ENCODE results near the gene EEFSEC. TPM values are rescaled to one million over a fixed set of nuclear protein-coding genes. Genes with fewer than 3 reads are reported as not detected.

EEFSEC gene
- total RNA-seq, 2 experiments from 2014 or later: 21.7 to 23.1 TPM

DNA sequence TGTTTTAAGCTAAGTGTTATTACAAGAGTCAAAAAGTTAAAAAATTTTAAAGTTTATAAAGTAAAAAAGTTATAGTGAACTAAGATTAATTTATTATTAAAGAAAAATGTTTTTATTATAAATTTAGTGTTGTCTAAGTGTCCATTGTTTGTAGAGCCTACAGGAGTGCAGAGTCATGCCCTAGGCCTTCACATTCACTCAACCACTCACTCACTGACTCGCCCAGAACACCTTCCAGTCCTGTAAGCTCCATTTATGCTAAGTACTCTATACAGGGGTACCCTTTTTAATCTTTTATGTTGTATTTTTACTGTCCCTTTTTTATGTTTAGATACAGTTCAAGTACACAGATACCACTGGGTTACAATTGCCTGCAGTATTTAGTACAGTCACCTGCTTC lies 37.2 kb downstream of the EEFSEC start:
- no peak overlapping the region for H3K27ac Mint-ChIP-seq
- CTCF ChIA-PET: interaction anchor here (1.0 kb wide), 1 partner anchor 116 kb away, joined by 3 read pairs; no protein-coding TSS in a partner anchor
- H3K27me3 Mint-ChIP-seq (ENCODE audit: low read depth): no peaks in the 10 kb centered on the region
- DNase-seq: no peak
- no peaks in the 10 kb centered on the region for H3K9me3 Mint-ChIP-seq (ENCODE audit: insufficient read depth)
- no peak overlapping the region for H3K4me3 Mint-ChIP-seq
- POLR2A ChIA-PET: interaction anchor here (0.5 kb wide), 1 partner anchor 9 kb away, joined by 3 read pairs; no protein-coding TSS in a partner anchor
- ATAC-seq: no peak
- H3K4me1 Mint-ChIP-seq (ENCODE audit: low read depth): peaks cover 2% of the 10 kb centered on the region
- no peaks in the 10 kb centered on the region for H3K36me3 Mint-ChIP-seq (ENCODE audit: low read depth)

DNA sequence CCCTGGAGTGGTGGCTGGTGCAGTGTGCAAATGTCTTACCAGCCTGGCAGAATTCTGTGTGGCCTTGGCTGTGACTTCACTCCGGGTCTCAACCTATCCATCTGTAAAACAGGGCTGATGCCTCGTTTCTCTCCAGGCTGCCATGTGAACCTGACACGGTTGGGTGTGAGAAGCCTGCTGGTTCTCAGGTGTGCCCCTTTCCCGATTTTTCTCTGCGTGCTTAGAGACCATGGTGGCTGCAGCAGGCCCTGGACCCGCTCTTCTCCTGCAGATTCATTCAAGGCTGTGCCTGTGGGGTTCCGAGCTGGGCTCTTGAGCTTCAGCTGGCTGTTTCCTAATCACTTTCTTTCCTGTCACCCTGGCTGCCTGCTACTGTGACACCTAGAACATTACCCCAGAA lies 38.9 kb downstream of the EEFSEC start:
- ChIA-PET CTCF (no interaction called here), POLR2A (no interaction called here)
- Mint-ChIP-seq H3K4me3 (no peak overlapping the region), H3K27ac (no peak overlapping the region), H3K9me3 (ENCODE audit: insufficient read depth) (no peaks in the 10 kb centered on the region), H3K36me3 (ENCODE audit: low read depth) (no peaks in the 10 kb centered on the region), H3K27me3 (ENCODE audit: low read depth) (no peaks in the 10 kb centered on the region), H3K4me1 (ENCODE audit: low read depth) (no peaks in the 10 kb centered on the region)
- DNase-seq (no peak), ATAC-seq (no peak)

DNA sequence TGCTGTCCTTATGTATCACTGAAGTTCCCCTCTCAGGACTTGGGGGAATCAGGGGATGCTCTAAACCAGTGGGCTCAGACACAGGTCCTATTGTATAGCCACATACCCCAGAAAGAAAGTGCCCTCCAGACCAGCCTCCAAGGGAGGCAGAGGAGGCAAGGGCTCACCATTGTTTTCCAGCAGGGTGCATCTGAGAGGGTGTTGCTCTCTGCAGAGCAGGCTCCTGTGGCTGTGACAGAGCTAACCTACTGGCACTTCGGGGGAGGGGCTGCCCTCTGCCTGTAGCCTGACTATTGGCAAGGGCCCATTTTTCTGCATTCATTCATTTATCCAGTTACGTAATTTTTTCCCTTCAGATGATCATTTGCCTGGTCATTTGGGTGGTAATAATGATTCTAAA lies 39.9 kb downstream of the EEFSEC start:
- no peaks in the 10 kb centered on the region for H3K9me3 Mint-ChIP-seq (ENCODE audit: insufficient read depth)
- DNase-seq (no peak), ATAC-seq (no peak)
- no peak overlapping the region for H3K27ac Mint-ChIP-seq
- ChIA-PET CTCF (no interaction called here), POLR2A (no interaction called here)
- no peaks in the 10 kb centered on the region for H3K27me3 Mint-ChIP-seq (ENCODE audit: low read depth)
- H3K4me1 Mint-ChIP-seq (ENCODE audit: low read depth): peaks cover under 1% of the 10 kb centered on the region
- H3K36me3 Mint-ChIP-seq (ENCODE audit: low read depth): no peaks in the 10 kb centered on the region
- H3K4me3 Mint-ChIP-seq: no peak overlapping the region

DNA sequence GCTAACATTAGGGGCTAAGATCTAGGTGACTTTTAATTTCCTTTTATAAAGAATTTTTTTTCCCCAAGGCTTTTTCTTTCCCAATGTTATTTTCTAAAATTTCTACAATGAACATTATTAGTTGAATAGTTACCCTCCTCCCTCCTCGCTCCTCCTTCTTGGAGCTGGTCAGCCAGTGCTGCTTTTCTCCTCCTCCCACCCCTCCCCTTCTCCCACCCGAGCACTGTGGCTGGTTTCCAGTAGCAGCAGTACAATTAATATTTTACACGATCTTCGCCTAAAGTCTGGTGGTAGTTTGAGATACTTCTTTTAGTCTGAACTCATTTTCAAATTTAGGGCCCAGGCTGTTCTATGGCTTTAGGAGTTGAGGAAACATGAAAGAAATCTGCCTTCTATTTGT lies 41.6 kb downstream of the EEFSEC start:
- H3K9me3 Mint-ChIP-seq (ENCODE audit: insufficient read depth): no peaks in the 10 kb centered on the region
- DNase-seq: no peak
- H3K36me3 Mint-ChIP-seq (ENCODE audit: low read depth): no peaks in the 10 kb centered on the region
- CTCF ChIA-PET: no interaction called here
- ATAC-seq: no peak
- H3K27ac Mint-ChIP-seq: no peak overlapping the region
- peaks cover 5% of the 10 kb centered on the region for H3K4me1 Mint-ChIP-seq (ENCODE audit: low read depth)
- no peak overlapping the region for H3K4me3 Mint-ChIP-seq
- no peaks in the 10 kb centered on the region for H3K27me3 Mint-ChIP-seq (ENCODE audit: low read depth)
- POLR2A ChIA-PET: no interaction called here

DNA sequence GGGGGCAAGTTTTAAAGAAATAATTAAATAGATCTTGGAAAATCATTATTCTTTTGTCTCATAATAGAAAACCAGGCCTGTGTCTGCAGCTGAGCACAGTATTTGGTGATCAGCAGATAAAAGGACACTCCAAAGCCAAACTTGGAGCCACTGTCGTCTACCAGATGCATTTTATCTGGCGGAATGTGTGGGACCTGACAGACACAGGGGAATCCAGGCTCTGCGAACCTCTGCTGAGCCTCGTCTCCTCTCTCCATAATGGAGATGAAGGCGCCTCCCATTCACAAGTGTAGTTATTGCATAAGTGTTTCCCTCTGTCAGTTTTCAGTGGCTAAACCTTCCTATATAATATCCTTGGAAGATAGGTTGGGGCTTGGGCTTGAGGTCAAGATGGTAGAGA lies 42.1 kb downstream of the EEFSEC start:
- no peaks in the 10 kb centered on the region for H3K9me3 Mint-ChIP-seq (ENCODE audit: insufficient read depth)
- ATAC-seq (no peak), DNase-seq (no peak)
- no peak overlapping the region for H3K27ac Mint-ChIP-seq
- peaks cover 5% of the 10 kb centered on the region for H3K4me1 Mint-ChIP-seq (ENCODE audit: low read depth)
- H3K27me3 Mint-ChIP-seq (ENCODE audit: low read depth): no peaks in the 10 kb centered on the region
- peaks cover under 1% of the 10 kb centered on the region for H3K36me3 Mint-ChIP-seq (ENCODE audit: low read depth)
- no peak overlapping the region for H3K4me3 Mint-ChIP-seq
- CTCF ChIA-PET: no interaction called here
- POLR2A ChIA-PET: no interaction called here

DNA sequence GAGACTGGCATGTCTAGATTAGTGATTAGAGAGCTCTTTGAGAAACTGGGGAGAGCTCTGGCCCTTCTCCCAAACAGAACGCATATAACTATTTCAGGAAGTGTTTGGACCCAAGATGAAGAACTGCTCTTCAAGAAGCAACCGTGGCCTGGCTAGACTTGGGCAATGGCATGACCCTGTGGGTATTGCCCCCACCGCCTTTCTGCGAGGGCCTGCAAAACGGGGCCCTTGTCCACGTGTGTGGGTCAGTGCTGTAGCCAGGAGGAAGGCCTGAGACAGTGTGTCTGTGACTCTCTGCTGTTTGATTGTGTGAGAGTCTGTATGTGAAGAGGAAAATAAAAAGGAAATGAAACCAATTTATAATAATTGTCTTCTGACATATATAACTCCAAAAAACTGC lies 42.5 kb downstream of the EEFSEC start:
- H3K9me3 Mint-ChIP-seq (ENCODE audit: insufficient read depth): no peaks in the 10 kb centered on the region
- ChIA-PET POLR2A (no interaction called here), CTCF (no interaction called here)
- peaks cover 3% of the 10 kb centered on the region for H3K36me3 Mint-ChIP-seq (ENCODE audit: low read depth)
- H3K27ac Mint-ChIP-seq: no peak overlapping the region
- DNase-seq: no peak
- H3K4me1 Mint-ChIP-seq (ENCODE audit: low read depth): peaks cover 5% of the 10 kb centered on the region
- no peaks in the 10 kb centered on the region for H3K27me3 Mint-ChIP-seq (ENCODE audit: low read depth)
- no peak overlapping the region for H3K4me3 Mint-ChIP-seq
- no peak for ATAC-seq

DNA sequence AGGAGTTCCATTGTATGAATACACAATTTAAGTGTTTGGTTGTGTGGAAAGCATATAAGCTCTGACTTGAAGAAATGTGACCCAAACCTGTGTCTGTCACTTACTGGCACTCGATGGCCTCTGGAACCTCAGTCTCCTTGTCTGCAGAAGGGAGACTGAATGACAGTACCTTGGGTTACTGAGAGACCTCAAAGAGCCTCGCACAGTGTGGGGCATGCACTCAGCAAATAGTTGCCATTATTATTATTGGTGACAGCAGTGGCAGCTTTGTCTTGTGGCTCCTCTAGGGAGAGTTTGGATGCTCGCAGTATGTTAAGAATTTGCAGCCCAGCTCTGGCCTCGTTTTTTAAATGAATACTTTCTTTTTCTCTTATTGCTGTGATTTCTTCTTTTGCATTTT lies 43.4 kb downstream of the EEFSEC start:
- Mint-ChIP-seq H3K27ac (no peak overlapping the region), H3K9me3 (ENCODE audit: insufficient read depth) (no peaks in the 10 kb centered on the region), H3K27me3 (ENCODE audit: low read depth) (no peaks in the 10 kb centered on the region), H3K4me1 (ENCODE audit: low read depth) (peaks cover 5% of the 10 kb centered on the region), H3K4me3 (no peak overlapping the region), H3K36me3 (ENCODE audit: low read depth) (peaks cover 3% of the 10 kb centered on the region)
- no peak for DNase-seq
- ChIA-PET CTCF (no interaction called here), POLR2A (no interaction called here)
- ATAC-seq: no peak

DNA sequence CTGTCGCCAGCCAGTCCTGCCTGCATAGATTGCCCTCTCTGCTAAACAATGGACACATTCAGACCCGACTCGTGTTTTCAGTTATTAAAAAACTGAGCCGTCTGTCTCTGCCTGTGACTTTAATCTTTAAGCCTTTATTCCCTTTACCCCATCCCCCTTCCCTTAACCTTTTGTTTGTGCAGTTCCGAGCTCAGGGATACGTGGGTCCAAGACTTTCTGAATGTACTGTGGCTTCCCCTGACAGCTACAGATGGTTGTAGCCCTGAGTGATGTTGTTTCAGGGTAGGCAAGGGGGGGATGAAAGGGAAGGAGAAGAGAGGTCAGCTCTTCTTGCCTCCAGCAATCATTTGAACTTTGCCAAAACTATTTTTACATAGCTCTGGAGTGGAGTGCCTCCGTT lies 44.6 kb downstream of the EEFSEC start:
- no peak for ATAC-seq
- Mint-ChIP-seq H3K27me3 (ENCODE audit: low read depth) (no peaks in the 10 kb centered on the region), H3K9me3 (ENCODE audit: insufficient read depth) (no peaks in the 10 kb centered on the region), H3K36me3 (ENCODE audit: low read depth) (peaks cover 3% of the 10 kb centered on the region), H3K4me1 (ENCODE audit: low read depth) (peaks cover 5% of the 10 kb centered on the region), H3K4me3 (no peak overlapping the region), H3K27ac (no peak overlapping the region)
- no peak for DNase-seq
- ChIA-PET POLR2A (no interaction called here), CTCF (no interaction called here)

DNA sequence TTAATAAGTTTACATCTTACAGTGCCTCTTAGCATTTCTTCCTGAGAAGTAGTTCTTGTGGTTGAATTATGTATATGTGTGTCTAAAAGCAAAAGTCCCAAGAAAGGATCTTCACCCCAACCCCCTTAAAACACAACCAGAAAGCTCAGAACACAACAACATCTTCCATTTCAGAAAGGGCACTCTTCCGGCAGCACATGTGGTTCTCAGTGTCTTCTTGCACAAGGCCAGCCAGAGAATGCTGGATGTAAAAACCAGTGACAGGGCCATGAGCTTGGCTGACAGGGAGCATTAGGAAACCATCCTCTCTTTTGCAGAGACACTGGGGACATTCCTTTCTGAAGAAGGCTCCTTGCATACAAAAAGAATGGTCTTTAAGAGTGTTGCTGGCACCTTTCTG lies 45.0 kb downstream of the EEFSEC start:
- DNase-seq: no peak
- H3K4me1 Mint-ChIP-seq (ENCODE audit: low read depth): peaks cover 5% of the 10 kb centered on the region
- CTCF ChIA-PET: no interaction called here
- ATAC-seq: no peak
- peaks cover 3% of the 10 kb centered on the region for H3K36me3 Mint-ChIP-seq (ENCODE audit: low read depth)
- no peaks in the 10 kb centered on the region for H3K9me3 Mint-ChIP-seq (ENCODE audit: insufficient read depth)
- no peaks in the 10 kb centered on the region for H3K27me3 Mint-ChIP-seq (ENCODE audit: low read depth)
- no peak overlapping the region for H3K4me3 Mint-ChIP-seq
- no peak overlapping the region for H3K27ac Mint-ChIP-seq
- POLR2A ChIA-PET: no interaction called here

DNA sequence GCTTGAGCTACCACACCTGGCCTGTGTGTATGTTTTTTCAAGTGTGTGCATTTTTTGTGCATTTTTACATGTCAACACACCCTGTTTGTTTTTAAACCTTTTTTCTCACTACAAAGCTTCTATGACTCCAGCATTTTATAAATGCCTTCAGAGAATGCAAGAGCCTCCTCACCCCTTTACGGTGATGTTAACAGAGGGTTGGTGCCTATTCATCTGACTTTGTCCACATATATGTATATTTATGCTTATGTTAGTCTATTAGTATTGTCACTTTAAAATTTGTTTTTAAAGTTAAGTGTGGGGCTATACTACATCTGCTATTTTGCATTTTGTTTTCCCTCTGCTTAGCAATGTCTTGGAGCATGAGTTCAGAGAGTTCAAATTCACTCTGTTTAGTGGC lies 45.8 kb downstream of the EEFSEC start:
- H3K9me3 Mint-ChIP-seq (ENCODE audit: insufficient read depth): no peaks in the 10 kb centered on the region
- no peak overlapping the region for H3K27ac Mint-ChIP-seq
- no peak overlapping the region for H3K4me3 Mint-ChIP-seq
- DNase-seq: no peak
- no peak for ATAC-seq
- ChIA-PET POLR2A (interaction anchor here (0.6 kb wide), 1 partner anchor 9 kb away, joined by 3 read pairs; no protein-coding TSS in a partner anchor), CTCF (no interaction called here)
- H3K4me1 Mint-ChIP-seq (ENCODE audit: low read depth): peaks cover 5% of the 10 kb centered on the region
- peaks cover 3% of the 10 kb centered on the region for H3K36me3 Mint-ChIP-seq (ENCODE audit: low read depth)
- no peaks in the 10 kb centered on the region for H3K27me3 Mint-ChIP-seq (ENCODE audit: low read depth)

DNA sequence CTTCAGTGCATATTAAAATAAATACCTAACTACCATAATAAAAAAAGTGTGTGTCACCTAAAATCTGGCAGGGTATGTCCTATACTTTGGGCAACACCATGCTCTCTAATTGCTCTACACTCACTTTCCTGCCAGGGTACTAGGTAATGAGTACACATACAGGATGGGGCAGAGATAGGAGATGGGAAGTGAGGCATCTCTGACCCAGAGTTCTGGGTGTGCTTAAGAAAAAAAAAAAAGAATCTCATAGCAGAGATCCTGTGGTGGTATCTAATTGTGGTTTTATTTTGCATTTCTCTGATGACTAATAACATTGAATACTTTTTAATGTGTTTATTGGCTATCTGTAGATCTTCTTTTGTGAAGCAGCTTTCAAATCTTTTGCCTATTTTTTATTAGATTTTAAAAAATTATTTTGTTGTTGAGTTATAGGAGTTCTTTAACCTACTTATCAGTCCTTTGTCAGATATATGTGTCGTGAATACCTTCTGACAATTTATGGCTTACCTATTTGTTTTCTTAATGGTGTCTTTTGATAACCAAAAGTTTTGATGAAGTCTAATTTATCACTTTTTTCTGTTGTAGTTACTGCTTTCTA lies 48.0 kb downstream of the EEFSEC start:
- Mint-ChIP-seq H3K27ac (no peak overlapping the region), H3K4me3 (no peak overlapping the region), H3K27me3 (ENCODE audit: low read depth) (no peaks in the 10 kb centered on the region), H3K36me3 (ENCODE audit: low read depth) (peaks cover 3% of the 10 kb centered on the region), H3K4me1 (ENCODE audit: low read depth) (peaks cover 5% of the 10 kb centered on the region), H3K9me3 (ENCODE audit: insufficient read depth) (no peaks in the 10 kb centered on the region)
- ATAC-seq (no peak), DNase-seq (no peak)
- POLR2A ChIA-PET: no interaction called here
- CTCF ChIA-PET: no interaction called here

DNA sequence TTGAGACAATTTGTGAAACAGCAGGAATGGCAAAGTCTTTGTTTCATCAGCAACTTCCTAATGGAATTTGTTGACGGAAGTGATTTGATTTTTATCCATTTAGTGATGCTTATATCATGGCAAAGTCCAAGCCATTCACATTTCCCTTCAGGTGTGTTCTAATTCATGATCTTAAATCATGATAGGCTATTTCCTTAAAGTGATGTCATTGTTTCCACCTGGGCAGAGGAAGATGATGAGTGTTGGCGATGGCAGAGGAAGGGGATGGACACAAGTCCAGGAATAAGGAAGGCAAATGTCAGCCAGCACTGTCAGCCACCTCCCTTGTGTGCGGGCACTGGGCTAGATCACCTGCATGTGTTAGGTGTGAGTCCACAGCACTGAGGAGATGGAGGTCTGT lies 49.9 kb downstream of the EEFSEC start:
- Mint-ChIP-seq H3K27me3 (ENCODE audit: low read depth) (no peaks in the 10 kb centered on the region), H3K9me3 (ENCODE audit: insufficient read depth) (no peaks in the 10 kb centered on the region), H3K4me1 (ENCODE audit: low read depth) (peaks cover 4% of the 10 kb centered on the region), H3K4me3 (no peak overlapping the region), H3K27ac (no peak overlapping the region), H3K36me3 (ENCODE audit: low read depth) (peaks cover 3% of the 10 kb centered on the region)
- DNase-seq (no peak), ATAC-seq (no peak)
- POLR2A ChIA-PET: no interaction called here
- CTCF ChIA-PET: no interaction called here

DNA sequence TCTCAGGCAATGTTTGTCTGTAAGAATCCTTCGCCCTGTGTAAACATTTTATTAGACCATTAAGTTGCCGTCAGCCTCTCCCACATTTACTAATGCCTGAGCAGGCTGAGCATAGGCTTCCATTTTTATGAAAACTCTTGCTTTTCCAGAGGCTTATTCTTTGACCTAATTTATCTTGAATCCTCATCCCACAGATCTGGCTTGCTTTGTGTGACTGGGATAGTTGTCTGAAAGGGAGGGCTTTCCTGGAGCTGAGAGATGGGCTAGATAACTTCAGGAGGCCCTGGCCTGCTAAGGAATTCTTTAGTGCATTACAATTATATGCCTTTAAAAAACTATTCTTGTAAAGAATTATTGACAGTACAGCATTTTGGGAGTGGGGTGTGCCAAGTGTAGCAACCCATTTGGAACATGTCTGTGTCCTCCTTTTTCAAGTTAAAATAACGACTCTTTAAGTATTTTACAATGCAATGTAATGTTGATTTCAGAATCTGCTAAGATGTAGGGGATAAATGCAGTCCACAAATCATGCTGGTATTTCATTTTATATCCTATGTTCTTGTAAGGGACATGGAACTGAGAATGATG lies 52.4 kb downstream of the EEFSEC start:
- POLR2A ChIA-PET: no interaction called here
- Mint-ChIP-seq H3K27me3 (ENCODE audit: low read depth) (no peaks in the 10 kb centered on the region), H3K36me3 (ENCODE audit: low read depth) (peaks cover under 1% of the 10 kb centered on the region), H3K9me3 (ENCODE audit: insufficient read depth) (no peaks in the 10 kb centered on the region), H3K27ac (no peak overlapping the region), H3K4me3 (no peak overlapping the region), H3K4me1 (ENCODE audit: low read depth) (no peaks in the 10 kb centered on the region)
- DNase-seq: no peak
- CTCF ChIA-PET: no interaction called here
- ATAC-seq: no peak
